Bronchial epithelial cell (primary cell): Measurements from ENCODE around the gene NRP2. TPM values are rescaled to one million over a fixed set of nuclear protein-coding genes. Genes with fewer than 3 reads are reported as not detected.
A peak's percentile ranks its signal among the peaks of the same experiment; 100 is the strongest.

Source experiments
- DNase-seq: peaks from one replicate; pipeline ENCODE4 v3.0.0-alpha.2; 2010; ENCODE audit warnings: low read depth
- FAIRE-seq: peaks from 2 replicates; lab custom pipeline; 2011; peaks lifted over from hg19 to GRCh38; lab: Jason Lieb, UNC
- H3K27me3 ChIP-seq: 2 replicates; pipeline ENCODE4 v1.5.1; 2011; ENCODE audit warnings: low read length; ENCODE audit not compliant: control insufficient read depth, insufficient read depth
- H3K36me3 ChIP-seq: 2 replicates; pipeline ENCODE4 v1.5.1; 2011; ENCODE audit warnings: low read length; ENCODE audit not compliant: control insufficient read depth, insufficient read depth
- H3K4me3 ChIP-seq: 2 replicates; pipeline ENCODE4 v1.5.1; 2011; ENCODE audit warnings: mild to moderate bottlenecking, low read depth, low read length, control low read depth
- total RNA-seq: library from RNA; depleted of rRNA; stranded (reverse); fragments of >200 nt; gene quantifications from 2 replicates; pipeline ENCODE4 v1.2.1, GENCODE V29; 2014
- TF ChIP-seq, protein P1 (sequence below): IDR thresholded peaks from 2 replicates; pipeline ENCODE4 v1.5.1; 2011; ENCODE audit warnings: mild to moderate bottlenecking, moderate library complexity, low read length, control low read depth, inconsistent platforms; ENCODE audit not compliant: insufficient read depth, severe bottlenecking

The NRP2 gene
- total RNA-seq, 1 donor from 2014 or later, result 21.3 TPM

DNA sequence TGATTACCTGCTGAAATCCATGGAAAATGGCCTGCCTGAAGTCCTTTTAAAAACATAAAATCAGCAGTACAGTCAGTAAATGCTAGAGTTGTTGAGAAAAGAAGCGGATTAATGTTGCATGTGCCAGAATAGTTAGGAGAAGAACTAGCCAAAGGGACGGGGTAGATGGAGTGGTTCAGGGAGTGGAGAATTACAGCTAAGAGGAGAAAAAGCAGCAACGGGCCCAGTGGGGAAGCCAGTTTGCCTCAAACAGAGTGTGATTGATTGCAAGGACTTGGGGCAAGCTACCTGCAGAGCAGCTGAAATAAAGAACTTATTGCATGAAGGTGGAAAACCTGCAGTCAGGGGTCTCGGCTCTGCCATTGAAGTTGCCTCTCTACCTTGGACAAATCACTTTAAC lies 79.1 kb downstream of the NRP2 start:
- H3K27me3 ChIP-seq, result no peaks in the 10 kb centered on the region
- peaks cover 1% of the 10 kb centered on the region for H3K36me3 ChIP-seq
- H3K4me3 ChIP-seq, result no peak overlapping the region
- FAIRE-seq, result no peak
- TF ChIP-seq, protein P1, sequence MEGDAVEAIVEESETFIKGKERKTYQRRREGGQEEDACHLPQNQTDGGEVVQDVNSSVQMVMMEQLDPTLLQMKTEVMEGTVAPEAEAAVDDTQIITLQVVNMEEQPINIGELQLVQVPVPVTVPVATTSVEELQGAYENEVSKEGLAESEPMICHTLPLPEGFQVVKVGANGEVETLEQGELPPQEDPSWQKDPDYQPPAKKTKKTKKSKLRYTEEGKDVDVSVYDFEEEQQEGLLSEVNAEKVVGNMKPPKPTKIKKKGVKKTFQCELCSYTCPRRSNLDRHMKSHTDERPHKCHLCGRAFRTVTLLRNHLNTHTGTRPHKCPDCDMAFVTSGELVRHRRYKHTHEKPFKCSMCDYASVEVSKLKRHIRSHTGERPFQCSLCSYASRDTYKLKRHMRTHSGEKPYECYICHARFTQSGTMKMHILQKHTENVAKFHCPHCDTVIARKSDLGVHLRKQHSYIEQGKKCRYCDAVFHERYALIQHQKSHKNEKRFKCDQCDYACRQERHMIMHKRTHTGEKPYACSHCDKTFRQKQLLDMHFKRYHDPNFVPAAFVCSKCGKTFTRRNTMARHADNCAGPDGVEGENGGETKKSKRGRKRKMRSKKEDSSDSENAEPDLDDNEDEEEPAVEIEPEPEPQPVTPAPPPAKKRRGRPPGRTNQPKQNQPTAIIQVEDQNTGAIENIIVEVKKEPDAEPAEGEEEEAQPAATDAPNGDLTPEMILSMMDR, result no peak
- DNase-seq, result no peak

DNA sequence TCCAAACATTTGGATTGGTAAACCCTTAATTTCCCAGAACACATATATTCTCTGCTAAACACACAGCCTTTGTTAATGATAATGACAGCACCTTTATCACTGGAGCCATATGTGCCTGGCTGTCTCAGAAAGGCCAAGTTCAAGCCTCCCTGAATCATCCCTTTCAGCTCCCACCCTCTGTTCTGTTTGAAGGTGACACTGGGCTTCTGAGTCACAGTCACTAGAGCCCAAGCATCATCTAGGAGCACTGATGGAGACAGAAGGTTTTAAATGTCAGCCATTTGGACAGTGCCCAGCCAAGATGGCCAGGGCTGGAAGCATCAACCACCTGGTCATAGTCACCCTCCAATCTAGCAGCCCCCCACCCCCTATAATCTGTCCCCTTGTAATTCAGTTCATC lies 80.6 kb downstream of the NRP2 start:
- H3K27me3 ChIP-seq, result no peaks in the 10 kb centered on the region
- peaks cover 1% of the 10 kb centered on the region for H3K36me3 ChIP-seq
- no peak for DNase-seq
- H3K4me3 ChIP-seq, result no peak overlapping the region
- FAIRE-seq, result peak; percentile 32
- TF ChIP-seq, protein P1, result no peak

DNA sequence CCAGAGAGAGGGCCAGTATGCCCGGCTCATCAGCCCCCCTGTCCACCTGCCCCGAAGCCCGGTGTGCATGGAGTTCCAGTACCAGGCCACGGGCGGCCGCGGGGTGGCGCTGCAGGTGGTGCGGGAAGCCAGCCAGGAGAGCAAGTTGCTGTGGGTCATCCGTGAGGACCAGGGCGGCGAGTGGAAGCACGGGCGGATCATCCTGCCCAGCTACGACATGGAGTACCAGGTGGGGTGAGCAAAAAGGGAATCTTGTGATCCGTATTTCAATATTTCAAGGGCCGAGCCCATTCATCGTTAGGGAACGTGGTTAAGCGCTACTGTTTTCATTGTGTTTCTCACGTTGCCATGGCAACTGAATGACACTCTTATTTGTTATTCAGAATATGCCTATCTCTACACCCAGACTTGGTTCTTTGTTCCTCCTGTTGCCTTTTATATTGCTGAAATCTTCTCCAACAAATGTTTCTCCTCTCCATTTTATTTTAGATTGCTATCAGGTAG lies 81.5 kb downstream of the NRP2 start:
- DNase-seq (peak; percentile 86), FAIRE-seq (no peak)
- Histone ChIP-seq H3K4me3 (no peak overlapping the region), H3K27me3 (no peaks in the 10 kb centered on the region), H3K36me3 (peaks cover 1% of the 10 kb centered on the region)
- TF ChIP-seq, protein P1, result peak; percentile 83

DNA sequence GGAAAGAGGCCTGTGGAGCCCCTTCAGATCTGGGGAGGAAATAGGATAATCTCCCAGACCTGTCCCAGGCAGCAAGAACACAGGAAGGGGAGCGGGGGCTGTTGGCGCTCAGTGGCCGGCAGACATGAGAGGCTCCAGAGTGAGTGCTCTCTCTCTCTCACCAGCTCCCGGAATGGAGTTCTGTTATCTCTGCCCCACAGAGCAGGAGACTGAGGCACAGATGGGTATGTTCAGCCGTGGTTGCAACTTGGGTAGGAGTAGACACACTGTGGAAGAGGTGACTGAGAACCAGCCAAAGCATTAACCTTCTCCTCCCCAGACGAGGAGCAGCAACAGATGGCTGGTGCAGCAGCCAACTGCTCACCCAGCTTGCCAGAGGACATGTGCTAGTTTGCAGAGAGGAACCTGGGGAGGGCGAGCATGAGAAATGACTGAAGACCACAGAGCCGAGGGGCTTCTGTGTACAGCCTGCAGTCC lies 82.0 kb downstream of the NRP2 start:
- Histone ChIP-seq H3K36me3 (peaks cover 1% of the 10 kb centered on the region), H3K4me3 (no peak overlapping the region), H3K27me3 (no peaks in the 10 kb centered on the region)
- no peak for DNase-seq
- FAIRE-seq, result peak; percentile 43
- TF ChIP-seq, protein P1, result no peak

DNA sequence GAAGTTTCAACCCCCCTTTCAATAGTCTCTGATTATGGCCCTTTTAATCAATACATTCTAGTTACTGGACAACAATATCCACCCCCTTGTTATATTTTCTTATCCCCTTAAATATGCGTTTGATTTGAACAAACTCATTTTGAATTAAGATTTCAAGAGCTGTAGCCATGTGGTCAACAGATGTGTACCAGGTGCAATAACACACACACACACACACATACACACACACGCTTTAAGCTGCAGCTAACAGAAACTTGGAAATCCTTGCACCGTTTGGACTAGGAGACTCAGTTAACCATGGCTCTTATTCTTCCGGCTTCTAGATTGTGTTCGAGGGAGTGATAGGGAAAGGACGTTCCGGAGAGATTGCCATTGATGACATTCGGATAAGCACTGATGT lies 82.8 kb downstream of the NRP2 start:
- peaks cover 1% of the 10 kb centered on the region for H3K36me3 ChIP-seq
- no peak for DNase-seq
- TF ChIP-seq, protein P1, result no peak
- no peak for FAIRE-seq
- no peak overlapping the region for H3K4me3 ChIP-seq
- no peaks in the 10 kb centered on the region for H3K27me3 ChIP-seq
